A549 (cell line): ENCODE measurements around the gene HNRNPR. TPM values are rescaled to one million over a fixed set of nuclear protein-coding genes. Genes with fewer than 3 reads are reported as not detected.

Experiments used
- ATAC-seq, 2 experiments: fragments of 200-7000 bp in 1 of 2; fragments of >200 bp in 1 of 2; cut with Nextera tagmentation in 1 of 2; cut with Tn5 transposase in 1 of 2; 3 replicates each; pipeline versions ENCODE4 v1.8.0 to v1.9.1; 2018 to 2020; ENCODE audit warnings: mild to moderate bottlenecking in 1 of 2, moderate library complexity in 1 of 2
- CTCF ChIA-PET: fragments of 300-600 bp; sonication (Branson Sonifier 250); formaldehyde crosslinking; extraction: SDS; loops from one replicate; lab custom pipeline; 2021; ENCODE audit warnings: antibody characterized with exemption, inconsistent platforms; lab: Yijun Ruan, JAX
- POLR2A ChIA-PET: fragments of 350-600 bp; formaldehyde crosslinking; extraction: SDS; loops from one replicate; lab custom pipeline; 2021; ENCODE audit warnings: antibody characterized with exemption, inconsistent platforms; lab: Yijun Ruan, JAX
- DNase-seq, 2 experiments: peaks; one replicate each; pipeline versions ENCODE4 v3.0.0 to v3.0.0-alpha.2; 2011 to 2016; ENCODE audit warnings: low read depth in 1 of 2, low spot score in 1 of 2
- FAIRE-seq: peaks from 2 replicates; lab custom pipeline; 2011; peaks lifted over from hg19 to GRCh38; lab: Jason Lieb, UNC
- H3K27ac ChIP-seq, 2 experiments: fragments of >200 bp; sonication (Bioruptor Twin); formaldehyde crosslinking; 3 replicates each; pipeline ENCODE4 v1.5.1; 2016 to 2017
- H3K4me1 ChIP-seq: fragments of >200 bp; sonication (Bioruptor Twin); formaldehyde crosslinking; 3 replicates; pipeline ENCODE4 v1.6.1; 2016
- H3K4me2 ChIP-seq: fragments of >200 bp; sonication (Bioruptor Twin); formaldehyde crosslinking; 3 replicates; pipeline ENCODE4 v1.6.1; 2016
- H3K4me3 ChIP-seq: fragments of >200 bp; sonication (Bioruptor Twin); formaldehyde crosslinking; 3 replicates; pipeline ENCODE4 v1.5.1; 2016
- H3K9me3 ChIP-seq: fragments of >200 bp; sonication (Bioruptor Twin); formaldehyde crosslinking; 3 replicates; pipeline ENCODE4 v1.6.1; 2016
- CTCF ChIP-seq: fragments of >200 bp; sonication (Bioruptor Twin); formaldehyde crosslinking; IDR thresholded peaks from 3 replicates; pipeline ENCODE4 v1.5.1; 2016
- FOSB ChIP-seq: fragments of 250-450 bp; sonication (Bioruptor Pico); IDR thresholded peaks from 2 replicates; pipeline ENCODE4 v1.5.0; 2020; ENCODE audit warnings: mild to moderate bottlenecking, moderate library complexity
- FOSL2 ChIP-seq, 2 experiments: fragments of 450-650 bp in 1 of 2; fragments of >200 bp in 1 of 2; sonication (Bioruptor Twin) in 1 of 2; formaldehyde crosslinking; IDR thresholded peaks; 2 replicates each; pipeline versions ENCODE4 v1.5.0 to v1.6.1; 2016 to 2020; ENCODE audit warnings: mild to moderate bottlenecking in 1 of 2, moderate library complexity in 1 of 2
- HES2 ChIP-seq: fragments of >200 bp; sonication (Bioruptor Twin); formaldehyde crosslinking; IDR thresholded peaks from 2 replicates; pipeline ENCODE4 v1.6.1; 2016
- HOXB5 ChIP-seq: fragments of 250-450 bp; sonication (Bioruptor Pico); IDR thresholded peaks from 2 replicates; pipeline ENCODE4 v1.5.0; 2020; ENCODE audit warnings: mild to moderate bottlenecking, moderate library complexity
- NPAS2 ChIP-seq: fragments of 250-450 bp; sonication (Bioruptor Pico); IDR thresholded peaks from 2 replicates; pipeline ENCODE4 v1.8.0; 2022; ENCODE audit warnings: mild to moderate bottlenecking, moderate library complexity, borderline replicate concordance
- PHF8 ChIP-seq: fragments of 200-600 bp; sonication (generic); IDR thresholded peaks from 2 replicates; pipeline ENCODE4 v1.6.1; 2016; ENCODE audit warnings: low read depth, mild to moderate bottlenecking, antibody characterized with exemption, moderate library complexity, borderline replicate concordance
- POLR2A ChIP-seq: IDR thresholded peaks from 2 replicates; pipeline ENCODE4 v1.6.1; 2012; ENCODE audit warnings: mild to moderate bottlenecking, low read length
- RAD21 ChIP-seq, 2 experiments: fragments of >200 bp in 1 of 2; sonication (Bioruptor Twin) in 1 of 2; formaldehyde crosslinking in 1 of 2; IDR thresholded peaks in 1 of 2; conservative IDR thresholded peaks in 1 of 2; 2 replicates in 1 of 2; 3 replicates in 1 of 2; pipeline ENCODE4 v1.6.1; 2012 to 2018; ENCODE audit warnings: inconsistent platforms in 1 of 2
- RCOR1 ChIP-seq: fragments of 150-350 bp; IDR thresholded peaks from 2 replicates; pipeline ENCODE4 v1.6.1; 2014; ENCODE audit warnings: antibody characterized with exemption, low read length, low read depth
- RFX5 ChIP-seq: fragments of 450-650 bp; IDR thresholded peaks from 2 replicates; pipeline ENCODE4 v1.7.1; 2014; ENCODE audit warnings: antibody characterized with exemption, mild to moderate bottlenecking, moderate library complexity
- RNF2 ChIP-seq: fragments of 200-600 bp; sonication (generic); IDR thresholded peaks from 2 replicates; pipeline ENCODE4 v1.6.1; 2016; ENCODE audit warnings: low read depth, mild to moderate bottlenecking, antibody characterized with exemption, moderate library complexity, borderline replicate concordance
- USF2 ChIP-seq: fragments of 450-650 bp; IDR thresholded peaks from 2 replicates; pipeline ENCODE4 v1.6.1; 2014; ENCODE audit warnings: antibody characterized with exemption
- ZC3H11A ChIP-seq: fragments of 450-650 bp; IDR thresholded peaks from 2 replicates; pipeline ENCODE4 v1.6.1; 2014; ENCODE audit warnings: antibody characterized with exemption, mild to moderate bottlenecking
- WGBS: methylation state at CpG from one replicate; pipeline ENCODE4 v1.1.6; 2017; ENCODE audit errors: missing lambda C conversion rate; 5-methylcytosine and 5-hydroxymethylcytosine counted together
- polyA plus RNA-seq, 4 experiments: library from polyadenylated mRNA; depleted of rRNA in 3 of 4; stranded (reverse); fragments of >200 nt; fragmentation: RNase III in 1 of 4; extraction: RNeasy Plus Mini Kit Qiagen cat#74134 plus additional on column Dnase treatment in 1 of 4; gene quantifications; 2 replicates in 3 of 4; 3 replicates in 1 of 4; pipeline ENCODE4 v1.2.3, GENCODE V29; 2011 to 2017
- TF ChIP-seq, protein P1 (sequence below): fragments of 250-450 bp; sonication (Bioruptor Pico); IDR thresholded peaks from 2 replicates; pipeline ENCODE4 v1.5.0; 2020; ENCODE audit warnings: low read depth, mild to moderate bottlenecking, moderate library complexity

HNRNPR gene
- polyA plus RNA-seq, 2 of the 4 experiments (the other 2 are of a cell fraction): 237 to 281 TPM

- ATAC-seq: peak in 1 of 2 experiments; percentile 24; a peak in 2 of 6 replicates
- TF ChIP-seq RNF2 (no peak), PHF8 (no peak), RAD21 (conservative IDR thresholded peaks at IDR 0.05 in 1 of 2, IDR thresholded peaks at IDR 0.05 in 1 of 2) (no peak), ZC3H11A (no peak), FOSB (CRISPR knock-in tag) (no peak), FOSL2 (IDR thresholded peaks at IDR 0.05) (no peak), FOSL2 (CRISPR knock-in tag; IDR thresholded peaks at IDR 0.05) (no peak), HOXB5 (no peak), HES2 (no peak), CTCF (no peak), NPAS2 (no peak), RCOR1 (no peak), POLR2A (no peak)
- TF ChIP-seq, protein P1, sequence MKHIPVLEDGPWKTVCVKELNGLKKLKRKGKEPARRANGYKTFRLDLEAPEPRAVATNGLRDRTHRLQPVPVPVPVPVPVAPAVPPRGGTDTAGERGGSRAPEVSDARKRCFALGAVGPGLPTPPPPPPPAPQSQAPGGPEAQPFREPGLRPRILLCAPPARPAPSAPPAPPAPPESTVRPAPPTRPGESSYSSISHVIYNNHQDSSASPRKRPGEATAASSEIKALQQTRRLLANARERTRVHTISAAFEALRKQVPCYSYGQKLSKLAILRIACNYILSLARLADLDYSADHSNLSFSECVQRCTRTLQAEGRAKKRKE: no peak
- TF ChIP-seq, all 56 proteins: peak for 0
- 78% methylated on average over 14 of the region's 14 CpGs for WGBS
- peak overlapping the region; percentile 42; the same call in 2 of the 3 replicates for H3K4me2 ChIP-seq
- CTCF ChIA-PET: interaction anchor here (0.6 kb wide), 1 partner anchor 110 kb away, joined by 3 read pairs; no protein-coding TSS in a partner anchor
- no peaks in the 10 kb centered on the region for H3K9me3 ChIP-seq
- POLR2A ChIA-PET: interaction anchor here (0.7 kb wide), 1 partner anchor 90 kb away, joined by 7 read pairs; no protein-coding TSS in a partner anchor
- peak overlapping the region in 1 of 2 experiments; percentile 59; a peak in 3 of 6 replicates for H3K27ac ChIP-seq
- FAIRE-seq (no peak), DNase-seq (no peak)
- peaks cover 11% of the 10 kb centered on the region; the same call in 2 of the 3 replicates for H3K4me1 ChIP-seq
- no peak overlapping the region for H3K4me3 ChIP-seq
These were observed 41.1 kb upstream of the HNRNPR start for GRCh38 chr1:23385119-23385621.

- Histone ChIP-seq H3K4me3 (no peak overlapping the region), H3K27ac (peak overlapping the region in 1 of 2 experiments; percentile 59; a peak in 1 of 6 replicates), H3K9me3 (no peaks in the 10 kb centered on the region), H3K4me2 (peak overlapping the region; percentile 42; the same call in 2 of the 3 replicates), H3K4me1 (peaks cover 14% of the 10 kb centered on the region; the same call in 2 of the 3 replicates)
- FAIRE-seq: no peak
- DNase-seq: peak in 1 of 2 experiments; percentile 52
- TF ChIP-seq USF2 (no peak), RFX5 (no peak), FOSL2 (IDR thresholded peaks at IDR 0.05) (no peak), FOSL2 (CRISPR knock-in tag; IDR thresholded peaks at IDR 0.05) (0 out of 2 replicates have a peak, but pooled peaks have one; percentile 8)
- TF ChIP-seq, protein P1: no peak
- ATAC-seq: peak in 1 of 2 experiments; percentile 78; a peak in 4 of 6 replicates
- POLR2A ChIA-PET: interaction anchor here (0.7 kb wide), 1 partner anchor 91 kb away, joined by 7 read pairs; no protein-coding TSS in a partner anchor
- CTCF ChIA-PET: interaction anchor here (0.6 kb wide), 1 partner anchor 19 kb away, joined by 3 read pairs; no protein-coding TSS in a partner anchor
- WGBS: 70% methylated on average over 9 of the region's 11 CpGs
These were observed 40.4 kb upstream of the HNRNPR start for GRCh38 chr1:23384312-23385058.
